HG02588 (cell line): ENCODE measurements around the gene GPR18.
"Not testable (repeated sequence)": the region's sequence is repeated elsewhere in the genome, so short reads cannot be mapped to it uniquely, and the experiment has no call there.

Experiments used
- ATAC-seq: cut with Tn5 transposase; IDR thresholded peaks from one replicate; pipeline ENCODE4 v1.9.1; 2021; ENCODE audit warnings: mild to moderate bottlenecking, moderate library complexity; ENCODE audit not compliant: unreplicated experiment

The GPR18 gene

GRCh38 chr13:99211421-99212035 lies 46.7 kb downstream of the GPR18 start:
- ATAC-seq = no peak

- not testable (repeated sequence) for ATAC-seq
These were observed 47.6 kb downstream of the GPR18 start for GRCh38 chr13:99210627-99211026.

- ATAC-seq = no peak
These were observed 49.2 kb downstream of the GPR18 start for GRCh38 chr13:99208845-99209527.

GRCh38 chr13:99208185-99208584 lies 50.0 kb downstream of the GPR18 start:
- no peak for ATAC-seq

- ATAC-seq = no peak
These were observed 50.7 kb downstream of the GPR18 start for GRCh38 chr13:99207511-99207910.

- no peak for ATAC-seq
These were observed 51.3 kb downstream of the GPR18 start for GRCh38 chr13:99206873-99207272.

GRCh38 chr13:99206226-99206625 lies 52.0 kb downstream of the GPR18 start:
- no peak for ATAC-seq

- ATAC-seq = no peak
These were observed 52.5 kb downstream of the GPR18 start for GRCh38 chr13:99205621-99206220.
